A549 (cell line): ENCODE measurements around the gene ACACA. TPM values are rescaled to one million over a fixed set of nuclear protein-coding genes. Genes with fewer than 3 reads are reported as not detected.

Experiments
- ATAC-seq, 2 experiments: fragments of 200-7000 bp in 1 of 2; fragments of >200 bp in 1 of 2; cut with Nextera tagmentation in 1 of 2; cut with Tn5 transposase in 1 of 2; 3 replicates each; pipeline versions ENCODE4 v1.8.0 to v1.9.1; 2018 to 2020; ENCODE audit warnings: mild to moderate bottlenecking in 1 of 2, moderate library complexity in 1 of 2
- CTCF ChIA-PET: fragments of 300-600 bp; sonication (Branson Sonifier 250); formaldehyde crosslinking; extraction: SDS; loops from one replicate; lab custom pipeline; 2021; ENCODE audit warnings: antibody characterized with exemption, inconsistent platforms; lab: Yijun Ruan, JAX
- POLR2A ChIA-PET: fragments of 350-600 bp; formaldehyde crosslinking; extraction: SDS; loops from one replicate; lab custom pipeline; 2021; ENCODE audit warnings: antibody characterized with exemption, inconsistent platforms; lab: Yijun Ruan, JAX
- DNase-seq, 2 experiments: peaks; one replicate each; pipeline versions ENCODE4 v3.0.0 to v3.0.0-alpha.2; 2011 to 2016; ENCODE audit warnings: low read depth in 1 of 2, low spot score in 1 of 2
- FAIRE-seq: peaks from 2 replicates; lab custom pipeline; 2011; peaks lifted over from hg19 to GRCh38; lab: Jason Lieb, UNC
- H3K27ac ChIP-seq, 2 experiments: fragments of >200 bp; sonication (Bioruptor Twin); formaldehyde crosslinking; 3 replicates each; pipeline ENCODE4 v1.5.1; 2016 to 2017
- H3K4me1 ChIP-seq: fragments of >200 bp; sonication (Bioruptor Twin); formaldehyde crosslinking; 3 replicates; pipeline ENCODE4 v1.6.1; 2016
- H3K4me2 ChIP-seq: fragments of >200 bp; sonication (Bioruptor Twin); formaldehyde crosslinking; 3 replicates; pipeline ENCODE4 v1.6.1; 2016
- H3K4me3 ChIP-seq: fragments of >200 bp; sonication (Bioruptor Twin); formaldehyde crosslinking; 3 replicates; pipeline ENCODE4 v1.5.1; 2016
- H3K9me3 ChIP-seq: fragments of >200 bp; sonication (Bioruptor Twin); formaldehyde crosslinking; 3 replicates; pipeline ENCODE4 v1.6.1; 2016
- BHLHE40 ChIP-seq: IDR thresholded peaks from 2 replicates; pipeline ENCODE4 v1.6.1; 2012; ENCODE audit warnings: low read depth, low read length, inconsistent platforms
- CBX2 ChIP-seq: fragments of 200-600 bp; sonication (generic); IDR thresholded peaks from 2 replicates; pipeline ENCODE4 v1.6.1; 2016; ENCODE audit warnings: low read depth, mild to moderate bottlenecking, borderline replicate concordance
- CEBPB ChIP-seq, 2 experiments: fragments of >200 bp in 1 of 2; sonication (Bioruptor Twin) in 1 of 2; formaldehyde crosslinking in 1 of 2; IDR thresholded peaks; 2 replicates each; pipeline ENCODE4 v1.6.1; 2012 to 2016
- FOSL2 ChIP-seq, 2 experiments: fragments of 450-650 bp in 1 of 2; fragments of >200 bp in 1 of 2; sonication (Bioruptor Twin) in 1 of 2; formaldehyde crosslinking; IDR thresholded peaks; 2 replicates each; pipeline versions ENCODE4 v1.5.0 to v1.6.1; 2016 to 2020; ENCODE audit warnings: mild to moderate bottlenecking in 1 of 2, moderate library complexity in 1 of 2
- HOXA7 ChIP-seq: fragments of 250-450 bp; sonication (Bioruptor Pico); IDR thresholded peaks from 2 replicates; pipeline ENCODE4 v1.5.0; 2020; ENCODE audit warnings: mild to moderate bottlenecking, moderate library complexity
- JUN ChIP-seq, 2 experiments: fragments of >200 bp; sonication (Bioruptor Twin); formaldehyde crosslinking; IDR thresholded peaks; 2 replicates in 1 of 2; 3 replicates in 1 of 2; pipeline ENCODE4 v1.6.1; 2016 to 2017
- JUNB ChIP-seq: fragments of >200 bp; sonication (Bioruptor Twin); formaldehyde crosslinking; IDR thresholded peaks from 2 replicates; pipeline ENCODE4 v1.6.1; 2016
- KDM5A ChIP-seq: fragments of 200-600 bp; sonication (generic); IDR thresholded peaks from 2 replicates; pipeline ENCODE4 v1.6.1; 2016; ENCODE audit warnings: antibody characterized with exemption, mild to moderate bottlenecking
- MAFK ChIP-seq: fragments of 450-650 bp; IDR thresholded peaks from 2 replicates; pipeline ENCODE4 v1.6.1; 2014; ENCODE audit not compliant: partially characterized antibody
- NFE2L2 ChIP-seq: fragments of 150-350 bp; conservative IDR thresholded peaks from 2 replicates; pipeline ENCODE4 v1.6.1; 2014; ENCODE audit warnings: low read length
- NR3C1 ChIP-seq: fragments of >200 bp; sonication (Bioruptor Twin); formaldehyde crosslinking; IDR thresholded peaks from 3 replicates; pipeline ENCODE4 v1.6.1; 2017
- RARB ChIP-seq: fragments of 250-450 bp; sonication (Bioruptor Pico); IDR thresholded peaks from 2 replicates; pipeline ENCODE4 v1.8.0; 2021; ENCODE audit warnings: mild to moderate bottlenecking, moderate library complexity
- RNF2 ChIP-seq: fragments of 200-600 bp; sonication (generic); IDR thresholded peaks from 2 replicates; pipeline ENCODE4 v1.6.1; 2016; ENCODE audit warnings: low read depth, mild to moderate bottlenecking, antibody characterized with exemption, moderate library complexity, borderline replicate concordance
- SMC3 ChIP-seq: fragments of >200 bp; sonication (Bioruptor Twin); formaldehyde crosslinking; IDR thresholded peaks from 3 replicates; pipeline ENCODE4 v1.6.1; 2018; ENCODE audit warnings: inconsistent platforms
- ZFP36 ChIP-seq: fragments of 450-650 bp; IDR thresholded peaks from 2 replicates; pipeline ENCODE4 v1.6.1; 2014; ENCODE audit warnings: borderline replicate concordance; ENCODE audit not compliant: partially characterized antibody
- ZNF302 ChIP-seq: fragments of 250-450 bp; sonication (Bioruptor Pico); IDR thresholded peaks from 2 replicates; pipeline ENCODE4 v1.9.0; 2021; ENCODE audit warnings: inconsistent platforms, mild to moderate bottlenecking, moderate library complexity
- ZSCAN20 ChIP-seq: fragments of 250-450 bp; sonication (Bioruptor Pico); IDR thresholded peaks from 2 replicates; pipeline ENCODE4 v1.8.0; 2022; ENCODE audit warnings: mild to moderate bottlenecking, moderate library complexity
- WGBS: methylation state at CpG from one replicate; pipeline ENCODE4 v1.1.6; 2017; ENCODE audit errors: missing lambda C conversion rate; 5-methylcytosine and 5-hydroxymethylcytosine counted together
- polyA plus RNA-seq, 4 experiments: library from polyadenylated mRNA; depleted of rRNA in 3 of 4; stranded (reverse); fragments of >200 nt; fragmentation: RNase III in 1 of 4; extraction: RNeasy Plus Mini Kit Qiagen cat#74134 plus additional on column Dnase treatment in 1 of 4; gene quantifications; 2 replicates in 3 of 4; 3 replicates in 1 of 4; pipeline ENCODE4 v1.2.3, GENCODE V29; 2011 to 2017
- TF ChIP-seq, protein P1 (sequence below): IDR thresholded peaks from 2 replicates; pipeline ENCODE4 v1.6.1; 2012; ENCODE audit warnings: low read depth, borderline replicate concordance
- TF ChIP-seq, protein P2 (sequence below): fragments of 250-450 bp; sonication (Bioruptor Pico); IDR thresholded peaks from 2 replicates; pipeline ENCODE4 v1.5.0; 2020; ENCODE audit warnings: low read depth, mild to moderate bottlenecking, moderate library complexity
- TF ChIP-seq, protein P3 (sequence below): fragments of 200-600 bp; sonication (generic); IDR thresholded peaks from 2 replicates; pipeline ENCODE4 v1.6.1; 2016; ENCODE audit warnings: antibody characterized with exemption, mild to moderate bottlenecking, moderate library complexity
- TF ChIP-seq, protein P4 (sequence below): fragments of 150-350 bp; IDR thresholded peaks from 2 replicates; pipeline ENCODE4 v1.6.1; 2014; ENCODE audit warnings: low read depth, mild to moderate bottlenecking, low read length
- TF ChIP-seq, protein P5 (sequence below): fragments of >200 bp; sonication (Bioruptor Twin); formaldehyde crosslinking; IDR thresholded peaks from 3 replicates; pipeline ENCODE4 v1.5.1; 2016
- TF ChIP-seq, protein P6 (sequence below): fragments of 450-650 bp; IDR thresholded peaks from 2 replicates; pipeline ENCODE4 v1.6.1; 2014; ENCODE audit warnings: antibody characterized with exemption
- TF ChIP-seq, protein P7 (sequence below): IDR thresholded peaks from 2 replicates; pipeline ENCODE4 v1.6.1; 2012

ACACA gene
- polyA plus RNA-seq, 2 of the 4 experiments (the other 2 are of a cell fraction) = 51.8 to 112 TPM

DNA sequence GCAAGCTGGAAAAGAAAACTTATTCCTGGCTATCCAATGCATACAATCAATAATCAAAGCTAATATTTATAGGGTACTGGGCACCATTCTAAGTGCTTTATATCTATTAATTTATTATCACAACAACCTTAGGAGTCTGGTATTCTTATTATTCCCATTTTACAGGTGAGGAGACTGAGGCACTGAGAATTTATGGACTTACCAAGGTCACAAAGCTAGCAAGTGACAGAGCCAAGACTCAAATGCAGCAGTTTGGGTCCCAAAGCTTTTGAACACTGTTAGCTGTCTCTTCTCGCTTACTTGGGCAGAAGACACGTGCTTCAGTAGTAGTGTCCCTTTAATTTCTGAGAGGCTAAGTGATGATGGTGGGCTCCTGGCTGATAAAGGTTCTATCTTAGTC lies 305.3 kb downstream of the ACACA start:
- 90% methylated on average over 2 of the region's 2 CpGs for WGBS
- FAIRE-seq = no peak
- Histone ChIP-seq H3K4me2 (no peak overlapping the region), H3K4me3 (no peak overlapping the region)
- CTCF ChIA-PET = interaction anchor here (2.3 kb wide), 1 partner anchor 54 kb away, joined by 9 read pairs; no protein-coding TSS in a partner anchor
- TF ChIP-seq FOSL2 (IDR thresholded peaks at IDR 0.05) = no peak
- TF ChIP-seq FOSL2 (CRISPR knock-in tag; IDR thresholded peaks at IDR 0.05) = no peak
- TF ChIP-seq, protein P1, sequence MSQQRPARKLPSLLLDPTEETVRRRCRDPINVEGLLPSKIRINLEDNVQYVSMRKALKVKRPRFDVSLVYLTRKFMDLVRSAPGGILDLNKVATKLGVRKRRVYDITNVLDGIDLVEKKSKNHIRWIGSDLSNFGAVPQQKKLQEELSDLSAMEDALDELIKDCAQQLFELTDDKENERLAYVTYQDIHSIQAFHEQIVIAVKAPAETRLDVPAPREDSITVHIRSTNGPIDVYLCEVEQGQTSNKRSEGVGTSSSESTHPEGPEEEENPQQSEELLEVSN = no peak
- no peak for TF ChIP-seq NR3C1
- TF ChIP-seq NFE2L2 = no peak
- TF ChIP-seq, protein P2, sequence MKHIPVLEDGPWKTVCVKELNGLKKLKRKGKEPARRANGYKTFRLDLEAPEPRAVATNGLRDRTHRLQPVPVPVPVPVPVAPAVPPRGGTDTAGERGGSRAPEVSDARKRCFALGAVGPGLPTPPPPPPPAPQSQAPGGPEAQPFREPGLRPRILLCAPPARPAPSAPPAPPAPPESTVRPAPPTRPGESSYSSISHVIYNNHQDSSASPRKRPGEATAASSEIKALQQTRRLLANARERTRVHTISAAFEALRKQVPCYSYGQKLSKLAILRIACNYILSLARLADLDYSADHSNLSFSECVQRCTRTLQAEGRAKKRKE (CRISPR knock-in tag) = no peak
- no peak for TF ChIP-seq BHLHE40
- TF ChIP-seq, protein P3, sequence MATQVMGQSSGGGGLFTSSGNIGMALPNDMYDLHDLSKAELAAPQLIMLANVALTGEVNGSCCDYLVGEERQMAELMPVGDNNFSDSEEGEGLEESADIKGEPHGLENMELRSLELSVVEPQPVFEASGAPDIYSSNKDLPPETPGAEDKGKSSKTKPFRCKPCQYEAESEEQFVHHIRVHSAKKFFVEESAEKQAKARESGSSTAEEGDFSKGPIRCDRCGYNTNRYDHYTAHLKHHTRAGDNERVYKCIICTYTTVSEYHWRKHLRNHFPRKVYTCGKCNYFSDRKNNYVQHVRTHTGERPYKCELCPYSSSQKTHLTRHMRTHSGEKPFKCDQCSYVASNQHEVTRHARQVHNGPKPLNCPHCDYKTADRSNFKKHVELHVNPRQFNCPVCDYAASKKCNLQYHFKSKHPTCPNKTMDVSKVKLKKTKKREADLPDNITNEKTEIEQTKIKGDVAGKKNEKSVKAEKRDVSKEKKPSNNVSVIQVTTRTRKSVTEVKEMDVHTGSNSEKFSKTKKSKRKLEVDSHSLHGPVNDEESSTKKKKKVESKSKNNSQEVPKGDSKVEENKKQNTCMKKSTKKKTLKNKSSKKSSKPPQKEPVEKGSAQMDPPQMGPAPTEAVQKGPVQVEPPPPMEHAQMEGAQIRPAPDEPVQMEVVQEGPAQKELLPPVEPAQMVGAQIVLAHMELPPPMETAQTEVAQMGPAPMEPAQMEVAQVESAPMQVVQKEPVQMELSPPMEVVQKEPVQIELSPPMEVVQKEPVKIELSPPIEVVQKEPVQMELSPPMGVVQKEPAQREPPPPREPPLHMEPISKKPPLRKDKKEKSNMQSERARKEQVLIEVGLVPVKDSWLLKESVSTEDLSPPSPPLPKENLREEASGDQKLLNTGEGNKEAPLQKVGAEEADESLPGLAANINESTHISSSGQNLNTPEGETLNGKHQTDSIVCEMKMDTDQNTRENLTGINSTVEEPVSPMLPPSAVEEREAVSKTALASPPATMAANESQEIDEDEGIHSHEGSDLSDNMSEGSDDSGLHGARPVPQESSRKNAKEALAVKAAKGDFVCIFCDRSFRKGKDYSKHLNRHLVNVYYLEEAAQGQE = no peak
- no peak for TF ChIP-seq ZSCAN20 (CRISPR knock-in tag)
- no peak for TF ChIP-seq CEBPB (IDR thresholded peaks at IDR 0.05)
- TF ChIP-seq, protein P4, sequence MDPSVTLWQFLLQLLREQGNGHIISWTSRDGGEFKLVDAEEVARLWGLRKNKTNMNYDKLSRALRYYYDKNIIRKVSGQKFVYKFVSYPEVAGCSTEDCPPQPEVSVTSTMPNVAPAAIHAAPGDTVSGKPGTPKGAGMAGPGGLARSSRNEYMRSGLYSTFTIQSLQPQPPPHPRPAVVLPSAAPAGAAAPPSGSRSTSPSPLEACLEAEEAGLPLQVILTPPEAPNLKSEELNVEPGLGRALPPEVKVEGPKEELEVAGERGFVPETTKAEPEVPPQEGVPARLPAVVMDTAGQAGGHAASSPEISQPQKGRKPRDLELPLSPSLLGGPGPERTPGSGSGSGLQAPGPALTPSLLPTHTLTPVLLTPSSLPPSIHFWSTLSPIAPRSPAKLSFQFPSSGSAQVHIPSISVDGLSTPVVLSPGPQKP = no peak
- TF ChIP-seq JUNB = no peak
- TF ChIP-seq RNF2 = no peak
- TF ChIP-seq ZNF302 (CRISPR knock-in tag) = no peak
- no peak for TF ChIP-seq HOXA7 (CRISPR knock-in tag)
- no peak for TF ChIP-seq JUN (IDR thresholded peaks at IDR 0.05)
- TF ChIP-seq ZFP36 = no peak
- no peak for TF ChIP-seq CBX2
- TF ChIP-seq, all 56 proteins: peak for 0
- no peak for DNase-seq
- Histone ChIP-seq H3K4me1 (no peaks in the 10 kb centered on the region), H3K9me3 (no peaks in the 10 kb centered on the region), H3K27ac (no peak overlapping the region)
- POLR2A ChIA-PET = no interaction called here
- no peak for ATAC-seq

DNA sequence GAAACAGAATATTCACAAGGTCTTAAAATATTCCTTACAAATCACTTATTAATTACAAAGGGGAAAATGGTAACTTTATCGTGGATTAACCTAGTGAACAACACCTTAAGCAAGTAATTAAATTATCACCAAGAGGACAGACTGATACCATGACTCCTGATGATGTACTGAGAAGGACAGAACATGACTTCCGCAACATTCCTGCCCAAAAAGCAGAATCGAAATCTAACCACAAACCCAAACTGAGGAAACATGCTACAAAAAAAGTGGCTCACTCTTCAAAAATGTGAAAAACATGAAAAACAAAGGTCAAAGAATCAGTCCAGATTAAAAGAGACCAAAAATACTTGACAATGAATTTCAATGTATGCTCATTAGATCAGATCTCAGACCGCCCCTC lies 306.4 kb downstream of the ACACA start:
- Histone ChIP-seq H3K4me2 (no peak overlapping the region), H3K27ac (no peak overlapping the region), H3K4me3 (no peak overlapping the region), H3K4me1 (no peaks in the 10 kb centered on the region), H3K9me3 (no peaks in the 10 kb centered on the region)
- ATAC-seq (no peak), DNase-seq (no peak), FAIRE-seq (no peak)
- CTCF ChIA-PET = no interaction called here
- WGBS = 96% methylated on average over 4 of the region's 4 CpGs
- POLR2A ChIA-PET = no interaction called here
- TF ChIP-seq, protein P5, sequence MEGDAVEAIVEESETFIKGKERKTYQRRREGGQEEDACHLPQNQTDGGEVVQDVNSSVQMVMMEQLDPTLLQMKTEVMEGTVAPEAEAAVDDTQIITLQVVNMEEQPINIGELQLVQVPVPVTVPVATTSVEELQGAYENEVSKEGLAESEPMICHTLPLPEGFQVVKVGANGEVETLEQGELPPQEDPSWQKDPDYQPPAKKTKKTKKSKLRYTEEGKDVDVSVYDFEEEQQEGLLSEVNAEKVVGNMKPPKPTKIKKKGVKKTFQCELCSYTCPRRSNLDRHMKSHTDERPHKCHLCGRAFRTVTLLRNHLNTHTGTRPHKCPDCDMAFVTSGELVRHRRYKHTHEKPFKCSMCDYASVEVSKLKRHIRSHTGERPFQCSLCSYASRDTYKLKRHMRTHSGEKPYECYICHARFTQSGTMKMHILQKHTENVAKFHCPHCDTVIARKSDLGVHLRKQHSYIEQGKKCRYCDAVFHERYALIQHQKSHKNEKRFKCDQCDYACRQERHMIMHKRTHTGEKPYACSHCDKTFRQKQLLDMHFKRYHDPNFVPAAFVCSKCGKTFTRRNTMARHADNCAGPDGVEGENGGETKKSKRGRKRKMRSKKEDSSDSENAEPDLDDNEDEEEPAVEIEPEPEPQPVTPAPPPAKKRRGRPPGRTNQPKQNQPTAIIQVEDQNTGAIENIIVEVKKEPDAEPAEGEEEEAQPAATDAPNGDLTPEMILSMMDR = no peak
- TF ChIP-seq RARB (CRISPR knock-in tag) (no peak), KDM5A (no peak), MAFK (no peak), CBX2 (no peak), SMC3 (no peak), NFE2L2 (no peak)
- TF ChIP-seq, protein P6, sequence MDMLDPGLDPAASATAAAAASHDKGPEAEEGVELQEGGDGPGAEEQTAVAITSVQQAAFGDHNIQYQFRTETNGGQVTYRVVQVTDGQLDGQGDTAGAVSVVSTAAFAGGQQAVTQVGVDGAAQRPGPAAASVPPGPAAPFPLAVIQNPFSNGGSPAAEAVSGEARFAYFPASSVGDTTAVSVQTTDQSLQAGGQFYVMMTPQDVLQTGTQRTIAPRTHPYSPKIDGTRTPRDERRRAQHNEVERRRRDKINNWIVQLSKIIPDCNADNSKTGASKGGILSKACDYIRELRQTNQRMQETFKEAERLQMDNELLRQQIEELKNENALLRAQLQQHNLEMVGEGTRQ = no peak
- TF ChIP-seq, protein P3 = no peak
- TF ChIP-seq, protein P7, sequence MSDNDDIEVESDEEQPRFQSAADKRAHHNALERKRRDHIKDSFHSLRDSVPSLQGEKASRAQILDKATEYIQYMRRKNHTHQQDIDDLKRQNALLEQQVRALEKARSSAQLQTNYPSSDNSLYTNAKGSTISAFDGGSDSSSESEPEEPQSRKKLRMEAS = no peak
